HG03469 (cell line): ENCODE data around the gene CYS1.
"Not testable (repeated sequence)": the region's sequence is repeated elsewhere in the genome, so short reads cannot be mapped to it uniquely, and the experiment has no call there.

ENCODE experiments used
- ATAC-seq: cut with Tn5 transposase; IDR thresholded peaks from one replicate; pipeline ENCODE4 v1.9.1; 2021; ENCODE audit warnings: mild to moderate bottlenecking, moderate library complexity, moderate number of reproducible peaks; ENCODE audit not compliant: unreplicated experiment

CYS1 gene

GRCh38 chr2:10032746-10033105 lies 47.5 kb downstream of the CYS1 start:
- no peak for ATAC-seq

DNA sequence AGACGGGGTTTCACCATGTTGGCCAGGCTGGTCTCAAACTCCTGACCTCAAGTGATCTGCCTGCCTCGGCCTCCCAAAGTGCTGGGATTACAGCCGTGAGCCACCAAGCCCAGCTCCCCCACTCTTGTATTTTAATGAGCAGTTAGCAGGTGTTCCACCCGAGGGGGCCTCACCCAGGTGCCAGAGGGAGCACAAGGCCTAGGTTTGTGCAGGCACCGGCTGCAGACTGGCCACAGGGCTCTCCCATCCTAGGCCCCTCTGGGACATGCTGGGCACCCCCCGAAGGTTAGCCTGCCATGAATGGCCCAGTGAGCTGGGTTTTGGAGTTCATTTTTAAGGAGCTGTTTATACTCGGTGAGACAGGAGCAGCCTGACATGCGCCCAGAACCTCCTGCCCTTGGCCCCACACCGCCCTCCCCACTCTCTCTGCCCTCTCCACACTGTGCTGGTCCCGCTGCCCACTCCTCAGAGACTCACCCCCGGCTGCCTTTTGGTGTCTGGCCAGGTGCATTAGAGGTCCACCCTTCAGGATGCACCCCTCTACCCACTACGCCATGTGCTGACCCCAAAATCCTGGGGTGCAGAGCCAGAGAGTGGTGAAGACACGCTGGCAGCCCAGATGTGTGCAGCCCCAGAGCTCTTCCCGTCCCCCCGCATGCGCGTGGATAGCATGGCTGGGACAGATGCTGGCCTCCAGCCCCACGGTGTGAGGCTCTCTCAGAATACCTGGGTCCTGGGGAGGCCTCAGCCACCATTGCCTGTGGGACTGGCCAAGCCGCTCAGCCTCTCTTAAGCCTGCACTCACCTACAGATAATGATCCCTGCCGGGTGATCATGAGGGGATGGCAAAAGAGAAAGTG lies 48.1 kb downstream of the CYS1 start:
- ATAC-seq: no peak

DNA sequence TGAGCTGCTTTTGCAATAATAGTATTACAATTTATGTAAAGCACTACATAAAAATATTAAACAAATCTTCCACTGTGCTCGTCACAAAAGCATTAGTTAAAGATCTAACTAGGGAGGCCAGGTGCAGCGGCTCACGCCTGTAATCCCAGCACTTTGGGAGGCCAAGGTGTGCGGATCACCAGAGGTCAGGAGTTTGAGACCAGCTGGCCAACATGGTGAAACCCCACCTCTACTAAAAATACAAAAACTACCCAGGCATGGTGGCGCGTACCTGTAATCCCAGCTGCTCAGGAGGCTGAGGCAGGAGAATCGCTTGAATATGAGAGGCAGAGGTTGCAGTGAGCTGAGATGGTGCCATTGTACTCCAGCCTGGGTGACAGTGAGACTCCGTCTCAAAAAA lies 49.4 kb downstream of the CYS1 start:
- not testable (repeated sequence) for ATAC-seq

DNA sequence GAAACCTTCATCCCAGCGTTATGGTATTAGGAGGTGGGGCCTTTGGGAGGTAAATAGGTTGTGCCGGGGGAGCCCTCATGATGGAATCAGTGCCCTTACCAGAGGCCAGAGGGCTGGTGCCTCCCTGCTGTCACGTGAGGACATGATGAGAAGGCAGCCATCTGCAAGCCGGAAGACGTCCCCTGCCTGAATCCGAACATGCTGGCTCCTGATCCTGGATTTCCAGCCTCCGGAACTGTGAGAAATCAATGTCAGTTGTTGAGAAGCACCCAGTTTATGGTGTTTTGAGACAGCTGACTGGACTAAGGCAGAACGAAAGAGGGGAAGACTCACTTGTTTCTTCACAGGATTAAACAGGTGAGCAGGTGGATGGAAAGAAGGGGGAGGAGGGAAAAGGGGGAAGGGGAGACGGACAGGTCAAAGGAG lies 49.9 kb downstream of the CYS1 start:
- no peak for ATAC-seq

DNA sequence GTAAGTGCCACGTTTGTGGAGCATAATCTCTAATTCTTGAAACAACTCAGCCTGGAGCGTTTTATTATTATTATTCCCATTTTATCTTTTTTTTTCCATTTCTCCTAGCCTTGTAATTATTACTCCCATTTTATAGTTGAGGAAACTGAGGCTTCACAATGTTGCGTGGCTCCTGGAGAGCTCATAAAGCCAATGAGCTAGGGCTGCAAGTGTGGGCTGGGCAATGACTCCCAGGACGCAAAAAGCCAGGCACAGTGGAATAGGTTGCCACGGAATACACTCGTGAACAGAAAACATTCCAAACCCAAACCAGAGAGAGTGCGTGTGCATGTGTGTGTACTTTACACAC lies 50.4 kb downstream of the CYS1 start:
- ATAC-seq: no peak

DNA sequence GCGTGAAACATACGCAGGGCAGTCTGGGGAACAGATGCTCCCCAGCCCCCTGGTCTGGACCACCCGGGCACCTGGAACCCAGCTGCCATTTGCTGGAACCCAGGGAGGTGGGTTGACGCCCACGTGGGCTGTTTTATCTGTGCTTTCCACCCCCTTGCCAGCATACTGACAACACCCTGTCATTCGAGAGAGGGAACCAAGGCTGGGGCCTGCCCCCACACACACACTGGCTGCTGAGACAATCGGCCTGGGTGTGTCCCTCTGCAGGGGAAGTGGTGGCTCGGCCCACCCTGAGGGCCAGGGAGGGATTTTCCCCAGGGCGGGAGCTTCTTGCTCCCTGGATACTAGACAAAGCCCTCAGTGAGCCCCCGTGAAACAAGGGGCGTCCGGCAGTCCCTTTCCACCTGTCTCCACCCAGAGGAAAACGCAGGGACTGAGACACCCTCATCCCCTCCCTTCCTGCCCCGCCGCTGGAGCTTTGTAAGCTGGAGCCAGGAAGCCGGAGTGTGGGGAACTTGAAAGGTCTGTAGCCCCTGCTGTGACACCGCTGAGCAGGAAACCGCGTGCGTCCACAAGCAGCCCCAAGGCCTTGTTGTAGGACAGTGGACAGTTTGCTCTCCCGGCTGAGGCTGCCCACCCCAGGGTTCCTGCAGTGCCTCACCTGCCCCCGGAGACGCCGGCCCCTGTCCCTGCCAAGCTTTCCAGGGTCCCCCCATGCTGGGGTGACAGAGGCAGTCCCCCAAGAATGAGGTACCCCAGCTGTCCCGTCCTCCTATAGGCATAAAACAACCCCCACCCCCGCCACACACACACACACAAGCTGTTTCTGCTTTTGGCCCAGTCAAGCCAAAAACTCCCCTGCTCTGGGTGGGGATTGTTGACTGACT lies 51.0 kb downstream of the CYS1 start:
- peak; percentile 72 for ATAC-seq

DNA sequence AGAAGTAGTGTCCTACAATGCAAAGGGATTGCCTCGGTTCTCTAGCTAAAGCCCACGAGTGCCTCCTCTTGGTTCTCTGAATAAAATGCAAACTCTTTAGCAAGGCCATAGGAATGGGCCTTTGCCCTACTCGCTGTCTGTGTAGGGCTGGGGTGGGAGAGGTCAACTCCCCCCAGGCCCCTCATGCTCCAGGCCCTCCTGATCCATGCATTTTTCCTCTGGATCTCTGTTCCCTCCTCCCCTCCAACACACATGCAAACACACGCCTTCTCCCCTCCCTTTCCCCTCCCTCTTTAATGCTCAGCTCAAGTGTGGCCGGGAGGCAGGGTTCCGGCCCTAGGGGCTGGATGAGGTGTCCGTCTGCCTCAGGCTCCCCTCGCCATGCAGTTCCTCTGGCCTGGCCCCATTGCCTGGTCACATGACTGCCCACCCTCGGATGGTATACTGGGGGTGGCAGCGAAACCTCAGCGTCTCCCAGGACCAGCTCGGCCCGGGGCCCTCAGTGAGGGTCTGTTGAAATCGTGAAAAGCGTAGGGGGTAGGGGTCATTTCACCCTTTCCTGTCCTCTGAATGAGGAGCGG lies 51.7 kb downstream of the CYS1 start:
- ATAC-seq: no peak

- ATAC-seq: no peak
Observed at GRCh38 chr2:10027660-10028330, 52.4 kb downstream of the CYS1 start.

- no peak for ATAC-seq
Observed at GRCh38 chr2:10026940-10027569, 53.2 kb downstream of the CYS1 start.

DNA sequence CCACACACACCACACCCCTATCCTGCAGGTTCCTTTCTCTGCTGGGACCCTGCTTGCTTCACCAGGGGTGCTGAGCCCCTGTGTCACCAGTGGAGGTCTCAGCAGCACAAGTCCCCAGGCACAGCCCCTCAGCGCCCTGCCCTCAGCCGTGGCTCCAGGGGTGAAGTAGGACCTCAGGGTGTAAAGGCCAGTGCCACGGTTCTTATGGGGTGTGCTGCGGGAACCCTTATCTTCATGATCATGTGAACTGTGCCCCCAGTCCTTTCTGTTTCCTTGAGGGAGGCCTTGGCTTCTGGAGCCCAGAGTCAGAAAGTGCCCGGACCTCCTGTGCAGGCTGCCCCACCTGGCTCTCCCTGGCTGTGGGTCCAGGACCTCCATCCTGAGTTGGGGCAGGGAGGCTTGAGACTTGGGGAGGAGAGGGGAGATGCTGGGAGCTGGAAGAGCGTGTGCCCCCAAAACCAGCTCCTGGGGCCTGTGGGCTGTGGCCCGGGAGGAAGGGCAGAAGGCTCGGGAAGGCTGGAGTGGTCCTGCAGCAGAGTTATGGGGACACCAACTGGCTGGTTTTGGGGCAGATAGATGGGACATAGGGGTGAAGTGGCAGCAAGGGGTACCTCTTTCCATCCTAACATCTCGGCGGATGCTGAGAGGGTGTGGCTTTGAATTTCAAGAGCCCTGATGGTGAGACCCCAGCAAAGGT lies 57.1 kb downstream of the CYS1 start:
- ATAC-seq: no peak

DNA sequence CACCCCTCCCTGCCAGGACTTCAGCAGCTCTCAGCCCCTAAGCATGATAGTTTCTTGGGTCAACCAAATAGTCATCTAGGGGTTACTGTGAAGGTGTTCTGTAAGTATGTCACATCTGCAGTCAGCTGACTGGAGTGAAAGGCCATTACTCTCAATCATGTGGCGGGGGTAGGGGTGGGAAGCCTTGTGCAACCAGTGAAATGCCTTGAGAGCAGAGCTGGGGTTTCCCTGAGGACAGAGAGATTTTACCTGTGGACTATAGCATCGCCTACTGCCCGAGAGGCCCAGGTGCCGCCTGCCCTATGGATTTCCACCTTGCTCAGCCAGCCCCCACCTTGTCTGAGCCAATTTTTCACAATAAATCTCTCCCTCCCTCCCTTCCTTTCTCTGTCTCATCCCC lies 57.8 kb downstream of the CYS1 start:
- ATAC-seq: no peak

DNA sequence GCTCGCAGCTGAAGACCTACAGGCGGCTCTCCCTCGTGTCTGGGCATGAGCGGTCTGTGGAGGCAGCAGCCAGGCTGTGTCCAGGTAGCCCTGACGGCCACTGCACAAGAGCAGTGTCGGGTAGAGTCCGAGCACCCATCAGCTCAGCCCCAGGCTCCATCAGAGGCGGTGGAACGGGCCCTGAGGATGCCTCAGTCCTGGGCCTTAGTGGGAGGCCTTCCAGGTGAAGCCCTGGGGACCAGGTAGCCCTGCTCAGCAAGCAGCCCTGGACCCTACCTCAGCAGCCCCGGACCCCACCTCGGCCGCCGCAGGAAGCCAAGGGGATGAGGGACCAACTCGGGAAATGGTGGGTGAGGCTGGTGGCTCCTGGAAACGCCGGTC lies 58.2 kb downstream of the CYS1 start:
- ATAC-seq: no peak

DNA sequence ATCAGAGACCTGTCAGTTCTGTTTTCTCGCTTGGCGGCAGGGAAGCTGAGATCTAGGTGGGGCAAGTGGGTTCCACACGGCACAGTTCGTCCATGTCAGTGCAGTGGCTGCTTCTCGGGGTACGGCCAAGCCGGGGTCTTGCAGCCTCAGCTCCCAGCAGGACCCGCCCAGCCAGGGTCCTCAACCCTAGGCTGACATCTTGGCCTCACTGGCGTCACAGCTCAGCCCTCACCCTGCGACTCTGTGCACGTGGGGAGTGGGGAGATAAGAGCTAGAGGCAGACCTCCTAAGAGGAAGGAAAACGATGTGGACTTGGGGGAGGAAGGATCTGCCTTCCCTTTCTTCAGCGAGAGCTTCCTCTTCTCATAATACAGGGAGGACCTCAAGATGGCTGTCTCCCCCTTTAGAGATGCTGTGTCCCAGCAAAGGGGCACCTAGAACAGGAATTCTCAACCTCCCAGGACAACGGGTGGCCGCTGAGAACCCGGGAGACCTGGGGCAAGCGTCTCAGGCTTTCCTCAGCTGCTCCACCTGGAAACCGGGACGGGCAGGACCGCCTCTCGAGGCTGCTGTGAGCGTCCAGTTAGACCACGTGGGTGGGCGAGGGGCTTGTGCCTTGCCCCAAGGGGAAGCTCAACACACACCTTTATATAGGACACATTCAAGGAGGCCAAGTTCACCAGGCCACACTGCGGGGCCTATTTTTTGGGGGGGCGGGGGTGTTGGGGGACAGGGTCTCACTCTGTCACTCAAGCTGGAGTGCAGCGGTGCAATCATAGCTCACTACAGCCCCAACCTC lies 60.4 kb downstream of the CYS1 start:
- no peak for ATAC-seq

DNA sequence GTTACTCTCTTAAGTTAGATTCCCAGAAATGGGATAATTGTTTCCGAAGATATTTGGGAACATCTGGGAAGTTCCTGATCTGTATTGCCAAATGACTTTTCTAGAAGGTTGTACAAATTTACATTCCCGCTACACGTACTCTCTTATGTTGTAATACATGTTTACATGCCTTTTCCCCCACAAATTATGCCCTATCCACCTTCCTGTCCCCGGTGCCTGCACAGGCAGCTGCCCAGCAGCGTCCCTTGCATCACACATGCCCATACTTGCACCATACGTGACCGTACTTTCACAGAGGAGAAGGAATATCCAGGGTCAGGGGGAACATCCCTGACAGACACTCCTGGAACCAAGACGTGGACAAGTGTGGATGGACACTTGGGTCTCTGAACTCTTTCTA lies 61.0 kb downstream of the CYS1 start:
- no peak for ATAC-seq

GRCh38 chr2:10017313-10017941 lies 62.8 kb downstream of the CYS1 start:
- no peak for ATAC-seq

GRCh38 chr2:10016802-10017258 lies 63.4 kb downstream of the CYS1 start:
- ATAC-seq: no peak

DNA sequence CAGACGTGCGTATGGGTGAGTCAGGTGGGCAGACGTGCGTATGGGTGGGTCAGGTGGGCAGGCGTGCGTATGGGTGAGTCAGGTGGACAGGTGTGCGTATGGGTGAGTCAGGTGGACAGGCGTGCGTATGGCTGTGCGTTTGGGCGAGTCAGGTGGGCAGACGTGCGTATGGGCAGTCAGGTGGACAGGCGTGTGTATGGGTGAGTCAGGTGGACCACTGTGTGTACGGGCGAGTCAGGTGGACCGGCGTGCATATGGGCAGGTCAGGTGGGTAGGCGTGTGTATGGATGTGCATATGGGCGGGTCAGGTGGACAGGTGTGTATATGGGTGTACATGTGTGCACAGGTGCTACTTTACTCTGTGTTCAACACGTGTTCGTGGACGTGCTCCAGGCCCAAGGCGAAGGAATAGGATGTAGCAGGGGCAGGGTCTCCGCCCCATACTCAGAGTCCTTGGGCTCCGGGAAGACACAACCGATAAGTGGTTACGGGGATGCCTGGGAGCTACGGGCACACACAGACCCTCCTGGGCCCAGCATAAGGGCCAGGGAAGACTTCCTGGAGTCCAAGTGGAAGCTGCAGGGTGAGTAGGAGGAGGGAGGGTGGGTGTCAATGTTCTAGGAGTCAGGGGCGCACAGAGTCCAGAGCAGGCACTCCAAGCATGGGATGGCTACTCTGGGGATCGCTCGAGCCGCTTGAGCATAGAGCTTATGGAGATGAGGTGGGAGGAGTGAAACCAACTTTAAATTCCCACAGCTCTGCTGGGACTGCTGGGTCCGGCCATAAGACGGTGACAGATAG lies 64.0 kb downstream of the CYS1 start:
- no peak for ATAC-seq
